GM18508 (cell line): ENCODE measurements around the gene CRK.
"Not testable (repeated sequence)": the region's sequence is repeated elsewhere in the genome, so short reads cannot be mapped to it uniquely, and the experiment has no call there.

Experiments
- ATAC-seq: cut with Tn5 transposase; IDR thresholded peaks from one replicate; pipeline ENCODE4 v1.9.1; 2021; ENCODE audit warnings: moderate number of reproducible peaks; ENCODE audit not compliant: insufficient read depth, unreplicated experiment

Gene CRK

DNA sequence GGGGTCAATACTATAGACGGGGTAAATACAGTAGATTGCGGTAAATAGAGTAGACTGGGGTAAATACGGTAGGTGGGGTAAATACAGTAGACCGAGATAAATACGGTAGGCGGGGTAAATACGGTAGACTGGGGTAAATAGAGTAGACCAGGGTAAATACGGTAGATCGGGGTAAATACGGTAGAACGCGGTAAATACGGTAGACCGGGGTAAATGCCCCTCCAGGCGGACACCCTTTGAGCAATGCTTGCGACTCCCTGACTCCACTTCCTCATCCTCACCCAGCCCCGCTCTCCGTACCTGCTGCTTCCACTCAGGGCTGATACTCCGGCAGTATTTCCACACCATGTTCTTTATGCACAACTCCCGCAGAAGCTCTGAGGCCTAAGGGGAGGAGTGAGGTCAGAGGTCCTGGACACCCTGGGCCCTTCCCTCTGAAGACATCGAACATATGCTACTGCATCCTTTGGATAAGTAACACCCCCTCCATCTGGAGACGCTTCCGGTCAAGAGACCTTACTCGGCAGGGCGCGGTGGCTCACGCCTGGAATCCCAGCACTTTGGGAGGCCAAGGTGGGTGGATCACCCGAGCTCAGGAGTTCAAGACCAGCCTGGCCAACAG, 13.3 kb upstream of the CRK start:
- no peak for ATAC-seq

DNA sequence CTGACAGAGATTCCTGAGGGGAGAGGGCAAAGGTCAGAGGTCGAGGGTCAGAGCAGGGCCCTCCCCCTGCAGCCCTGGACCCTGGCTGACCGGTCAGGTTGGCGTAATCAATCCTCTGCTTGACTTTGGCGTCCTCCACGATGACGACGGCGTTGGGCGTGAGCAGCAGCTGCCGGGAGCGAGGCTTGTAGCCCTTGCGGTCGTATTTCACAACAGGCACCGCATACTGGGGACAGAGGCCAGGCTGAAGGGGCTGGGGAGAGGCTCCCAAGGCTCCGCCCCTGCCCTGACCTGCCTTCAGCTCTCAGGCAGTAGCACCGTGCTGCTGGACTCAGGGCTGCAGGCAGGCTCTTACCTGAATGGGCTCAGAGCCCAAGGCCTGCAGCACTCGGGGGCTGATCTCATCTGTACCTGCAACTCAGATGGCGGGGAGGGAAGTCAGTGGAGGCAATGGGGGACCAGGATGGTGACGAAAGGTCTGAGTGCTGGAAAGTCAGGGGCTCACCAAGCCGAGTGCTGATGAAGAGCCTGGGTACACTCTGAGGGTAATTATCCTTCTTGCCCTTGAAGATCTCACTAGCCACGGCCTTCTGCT, 12.0 kb upstream of the CRK start:
- no peak for ATAC-seq

DNA sequence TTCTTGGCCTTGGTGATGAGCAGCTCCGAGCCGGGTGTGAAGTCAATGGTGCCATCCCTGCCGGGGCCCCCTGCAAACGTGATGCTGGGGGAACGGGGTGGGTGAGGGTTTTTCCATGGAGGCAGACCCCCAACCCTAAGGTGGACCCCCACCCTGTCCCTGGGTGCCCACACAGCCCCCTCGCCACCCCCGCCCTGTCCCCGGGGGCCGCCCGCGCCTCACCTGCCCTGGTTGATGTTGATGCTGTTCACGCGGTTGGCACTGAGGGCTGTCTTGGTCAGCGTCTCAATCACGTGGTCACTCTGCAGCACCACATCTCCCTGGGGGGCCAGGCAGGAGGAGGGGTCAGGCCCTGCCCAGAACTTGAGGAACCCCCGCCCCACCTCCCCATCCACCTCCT, 11.2 kb upstream of the CRK start:
- ATAC-seq = no peak

DNA sequence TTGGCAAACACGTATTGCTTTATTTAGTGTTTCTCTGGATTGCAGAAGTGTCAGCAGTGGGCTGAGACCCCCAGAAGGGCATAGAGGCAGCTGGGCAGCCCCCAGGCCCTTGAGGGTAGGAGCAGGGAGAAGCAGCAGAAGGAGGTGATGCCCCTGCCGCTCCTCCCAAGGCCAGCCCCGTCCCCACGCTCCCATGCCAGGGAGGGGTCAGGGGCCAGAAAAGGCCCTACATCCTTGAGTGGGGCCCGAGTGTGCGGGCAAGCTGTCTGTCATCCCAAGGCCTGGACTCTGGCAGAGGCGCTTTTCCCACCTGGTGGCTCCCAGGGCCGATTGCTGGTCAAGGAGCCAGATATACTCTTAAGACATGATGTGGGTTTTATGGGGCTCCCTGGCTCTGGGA, 8.2 kb upstream of the CRK start:
- no peak for ATAC-seq

DNA sequence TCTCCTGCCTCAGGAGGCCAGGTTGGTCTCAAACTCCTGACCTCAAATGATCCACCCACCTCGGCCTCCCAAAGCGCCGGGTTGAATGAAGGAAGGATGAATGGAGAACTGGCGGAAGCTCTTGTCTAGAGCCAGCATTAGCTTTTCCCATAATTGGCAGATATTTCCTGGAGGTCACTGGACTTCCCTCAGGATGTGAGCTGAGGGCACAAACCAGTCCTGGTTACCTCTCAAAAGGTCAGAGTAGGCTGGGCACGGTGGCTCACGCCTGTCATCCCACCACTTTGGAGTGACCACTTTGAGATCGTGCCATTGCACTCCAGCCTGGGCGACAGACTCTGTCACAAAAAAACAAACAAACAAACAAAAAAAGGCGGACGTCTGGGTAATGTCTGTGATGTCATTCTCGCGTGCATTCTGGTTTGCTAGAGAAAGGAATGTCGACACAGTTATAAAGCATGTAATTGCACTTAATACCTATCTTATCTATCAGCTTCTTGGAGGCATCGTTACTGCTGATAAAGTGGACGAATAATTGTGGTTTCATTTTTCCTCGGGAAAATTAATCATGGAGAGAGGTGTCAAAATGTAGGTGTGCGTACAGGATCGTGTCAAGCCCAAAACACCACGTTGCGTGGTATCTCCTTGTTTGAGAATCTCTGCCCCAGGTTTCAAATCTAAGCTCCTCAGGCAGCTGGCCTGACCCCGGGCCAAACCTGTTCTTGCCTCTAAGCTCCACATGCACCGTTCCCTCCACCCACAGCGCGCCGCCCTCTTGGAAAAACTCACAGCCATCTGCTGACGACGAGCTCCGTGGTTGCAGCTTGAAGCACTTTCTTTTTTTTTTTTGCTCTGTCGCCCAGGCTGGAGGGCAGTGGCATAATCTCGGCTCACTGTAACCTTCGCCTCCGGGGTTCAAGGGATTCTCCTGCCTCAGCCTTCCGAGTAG, 6.4 kb upstream of the CRK start:
- no peak for ATAC-seq

DNA sequence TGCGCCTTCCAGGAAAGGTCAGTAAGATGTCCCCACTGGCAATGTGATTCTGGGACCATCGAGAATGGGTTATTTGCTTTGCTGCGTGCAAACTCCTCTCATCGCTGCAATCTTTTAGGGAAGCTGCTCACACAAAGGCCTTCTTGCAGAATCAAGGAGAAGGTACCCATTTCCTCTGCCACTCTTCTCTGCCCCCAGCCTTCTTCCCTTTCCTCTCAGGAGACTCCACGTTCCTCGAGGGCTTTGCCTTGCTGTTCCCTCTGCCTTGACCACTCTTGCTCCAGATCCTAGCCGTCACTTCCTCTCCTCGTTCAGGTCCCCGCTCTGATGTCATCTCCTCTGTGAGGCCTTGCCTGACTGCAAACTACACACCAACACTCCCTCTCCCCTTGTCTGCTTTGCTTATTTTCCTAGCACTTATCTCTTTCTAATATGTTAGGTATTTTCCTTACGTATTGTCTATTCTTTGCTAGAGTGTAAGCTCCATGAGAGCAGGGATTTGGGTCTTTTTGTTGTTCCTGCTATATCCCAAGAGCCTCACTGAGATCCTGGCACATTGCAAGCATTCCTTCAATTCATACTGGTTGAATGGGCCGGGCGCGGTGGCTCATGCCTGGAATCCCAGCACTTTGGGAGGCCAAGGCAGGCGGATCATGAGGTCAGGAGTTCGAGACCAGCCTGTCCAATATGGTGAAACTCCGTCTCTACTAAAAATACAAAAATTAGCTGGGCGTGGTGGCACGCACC, 5.3 kb upstream of the CRK start:
- no peak for ATAC-seq

DNA sequence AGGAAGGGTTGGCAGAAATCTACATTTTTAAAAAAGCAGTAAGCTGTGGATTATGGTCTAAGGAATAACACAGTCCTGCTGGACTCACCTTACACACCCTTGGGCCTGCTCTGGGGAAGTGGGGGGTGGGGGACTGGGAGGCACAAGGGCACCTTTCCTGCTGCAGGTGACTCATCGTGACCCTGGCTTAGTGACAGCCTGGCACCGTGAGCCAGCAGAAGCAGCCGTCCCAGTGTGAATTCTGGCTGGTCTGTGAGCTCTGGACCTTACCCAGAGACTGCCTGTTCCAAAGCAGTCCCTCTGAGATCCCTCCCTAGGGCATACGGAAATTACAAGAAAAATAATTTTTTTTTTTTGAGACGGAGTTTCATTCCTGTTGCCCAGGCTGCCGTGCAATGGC, 4.2 kb upstream of the CRK start:
- ATAC-seq = no peak

DNA sequence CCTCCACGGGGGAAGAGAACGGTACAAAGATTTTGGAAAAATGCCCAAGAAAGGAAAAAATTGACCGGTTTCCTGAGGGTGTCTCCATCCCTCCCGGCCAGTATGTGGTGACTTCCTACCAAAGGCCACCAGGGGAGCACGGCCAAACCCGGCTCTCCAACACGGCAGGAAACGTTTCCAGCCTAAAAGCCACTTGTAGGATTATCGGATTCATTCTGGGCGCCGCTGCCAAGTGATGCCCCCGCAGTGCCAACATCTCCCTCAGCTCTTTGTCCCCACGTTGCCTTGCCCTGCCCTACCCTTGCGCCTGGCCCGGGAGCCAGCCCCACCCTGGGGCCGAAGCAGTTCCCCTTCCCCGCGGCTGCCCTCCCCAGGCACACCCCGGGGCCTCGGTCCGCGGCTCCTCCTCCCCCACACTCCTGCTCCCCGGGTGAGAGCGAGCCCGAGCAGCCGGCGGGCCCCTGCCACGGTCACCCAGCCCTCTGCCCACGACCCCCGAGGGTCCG, 688 bp downstream of the CRK start:
- no peak for ATAC-seq

DNA sequence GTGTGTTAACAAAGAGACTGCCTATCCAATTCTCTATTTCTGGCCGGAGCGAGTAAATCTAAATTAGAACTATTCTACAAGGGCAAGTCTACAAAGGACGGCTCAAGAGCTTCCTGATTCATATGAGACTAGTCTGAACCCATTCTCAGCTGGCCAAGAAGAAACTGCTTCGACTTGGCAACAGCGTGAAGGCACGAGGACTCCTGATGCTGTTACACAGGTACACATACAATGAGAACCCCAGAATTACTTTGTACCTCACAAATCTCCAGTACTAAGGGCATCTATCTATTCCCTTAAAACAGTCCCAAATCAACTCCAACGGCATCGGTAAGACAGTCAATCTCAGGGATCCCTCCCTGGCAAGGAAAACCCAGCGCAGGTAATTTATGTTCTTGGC, 1.5 kb downstream of the CRK start:
- no peak for ATAC-seq

DNA sequence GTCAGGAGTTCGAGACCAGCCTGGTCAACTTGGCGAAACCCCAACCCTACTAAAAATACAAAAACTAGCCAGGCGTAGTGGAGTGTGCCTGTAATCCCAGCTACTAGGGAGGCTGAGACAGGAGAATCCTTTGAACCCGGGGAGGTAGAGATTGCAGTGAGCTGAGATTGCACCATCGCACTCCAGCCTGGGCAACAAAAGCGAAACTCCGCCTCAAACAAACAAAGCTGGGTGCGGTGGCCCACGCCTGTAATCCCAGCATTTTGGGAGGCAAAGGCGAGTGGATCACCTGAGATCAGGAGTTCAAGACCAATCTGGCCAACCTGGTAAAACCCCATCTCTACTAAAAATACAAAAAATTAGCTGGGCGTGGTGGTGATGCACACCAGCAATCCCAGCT, 2.3 kb downstream of the CRK start:
- ATAC-seq = not testable (repeated sequence)

DNA sequence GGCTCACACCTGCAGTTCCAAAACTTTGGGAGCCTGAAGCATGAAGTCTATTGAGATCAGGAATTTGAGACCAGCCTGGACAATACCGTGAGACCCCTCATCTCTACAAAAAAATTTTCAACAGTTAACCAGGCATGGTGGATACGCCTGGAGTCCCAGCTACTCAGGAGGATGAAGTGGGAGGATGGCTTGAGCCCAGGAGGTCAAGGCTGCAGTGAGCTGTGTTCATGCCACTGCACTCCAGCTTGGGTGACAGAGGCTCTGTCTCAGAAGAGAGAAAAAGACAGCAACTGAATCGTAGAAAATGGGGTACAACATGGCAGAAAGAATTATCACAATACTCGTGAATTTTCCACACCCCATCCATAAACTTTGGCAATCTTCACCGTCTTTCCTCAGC, 3.2 kb downstream of the CRK start:
- ATAC-seq = no peak

DNA sequence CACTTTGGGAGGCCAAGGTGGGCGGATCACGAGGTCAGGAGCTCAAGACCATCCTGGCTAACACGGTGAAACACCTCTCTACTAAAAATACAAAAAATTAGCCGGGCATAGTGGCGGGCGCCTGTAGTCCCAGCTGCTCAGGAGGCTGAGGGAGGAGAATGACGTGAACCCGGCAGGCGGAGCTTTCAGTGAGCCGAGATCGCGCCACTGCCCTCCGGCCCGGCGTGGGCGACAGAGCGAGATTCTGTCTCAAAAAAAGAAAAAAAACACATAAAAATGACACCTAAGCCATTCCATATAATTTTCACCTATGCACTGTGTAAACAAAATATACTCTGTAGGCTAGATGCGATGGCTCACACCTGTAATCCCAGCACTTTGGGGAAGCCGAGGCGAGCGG, 5.8 kb downstream of the CRK start:
- not testable (repeated sequence) for ATAC-seq

DNA sequence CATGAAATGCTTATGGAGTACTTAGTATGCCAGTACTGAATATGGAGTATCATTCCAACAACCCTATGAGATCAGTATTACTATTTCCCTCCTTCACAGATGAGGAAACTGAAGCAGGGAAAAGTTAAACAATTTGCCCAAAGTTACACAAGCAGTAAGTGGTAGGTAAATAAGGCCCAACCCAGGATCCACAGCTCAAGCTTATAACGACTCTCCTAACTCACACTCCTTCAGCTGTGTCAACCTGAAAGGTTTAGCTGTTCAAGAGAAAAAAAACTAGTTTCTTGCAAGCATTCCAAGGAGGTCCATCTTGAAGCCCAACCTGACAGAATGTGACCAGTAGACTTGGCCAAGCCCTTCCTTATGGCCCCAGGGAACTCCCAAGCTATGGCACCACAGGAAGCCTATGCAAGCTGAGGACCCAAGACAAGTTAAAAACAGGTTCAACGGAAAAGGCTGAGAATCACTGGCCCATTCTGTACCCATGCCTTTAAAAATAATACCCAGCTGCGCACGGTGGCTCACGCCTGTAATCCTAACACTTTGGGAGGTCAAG, 6.5 kb downstream of the CRK start:
- no peak for ATAC-seq

DNA sequence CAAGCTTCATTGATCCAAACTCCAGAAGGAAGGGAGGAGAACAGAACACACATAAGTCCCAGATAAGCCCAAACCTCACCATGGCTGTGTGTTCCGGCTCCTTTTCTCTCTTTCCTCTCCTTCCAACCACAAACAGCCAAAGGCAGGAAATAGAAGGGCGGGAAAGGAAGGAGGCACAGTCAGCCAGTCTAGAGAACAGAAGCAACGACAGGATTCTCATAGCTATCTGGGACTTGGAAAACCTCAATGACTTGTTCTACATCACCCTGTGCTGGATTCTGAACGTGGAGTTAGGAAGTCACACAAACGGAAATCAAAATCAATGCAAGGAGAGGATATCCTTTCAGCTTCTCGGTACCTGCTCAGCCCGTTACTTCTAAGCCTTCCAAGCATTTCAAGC, 9.0 kb downstream of the CRK start:
- ATAC-seq = no peak

DNA sequence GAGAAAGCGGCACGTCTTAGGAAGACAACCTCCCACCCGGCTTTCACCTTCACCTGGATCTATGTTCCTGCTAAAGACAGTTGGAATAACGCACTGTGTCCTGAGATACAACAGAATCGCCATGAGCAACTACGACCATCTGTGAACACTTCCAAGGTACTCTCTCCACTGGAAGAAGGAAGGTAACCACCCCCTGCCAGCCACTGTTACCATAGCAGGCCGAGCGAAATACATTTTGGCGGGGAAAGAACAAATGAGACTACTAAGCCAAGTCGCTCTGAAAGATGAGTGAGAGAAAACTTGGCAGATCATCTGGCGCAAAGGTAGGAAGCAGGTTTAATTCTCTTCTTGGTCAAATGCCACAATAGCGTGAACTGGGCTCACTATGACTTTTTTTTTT, 9.8 kb downstream of the CRK start:
- ATAC-seq = no peak

DNA sequence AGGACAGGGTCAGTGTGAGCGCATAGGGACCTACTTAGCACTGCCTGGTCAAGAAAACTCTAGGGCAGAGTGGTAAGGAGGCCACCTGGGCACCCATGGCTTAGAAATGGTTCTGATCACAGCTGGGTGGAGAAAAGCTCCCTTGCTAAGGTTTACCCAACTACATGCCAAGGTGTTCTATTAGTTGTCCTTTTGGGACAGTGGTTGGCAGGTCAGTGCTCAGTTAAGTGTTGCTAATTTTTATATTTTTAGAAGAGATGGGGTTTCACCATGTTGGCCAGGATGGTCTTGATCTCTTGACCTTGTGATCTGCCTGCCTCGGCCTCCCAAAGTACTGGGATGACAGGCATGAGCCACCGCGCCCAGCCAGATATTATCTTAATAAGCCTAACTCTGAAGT, 10.3 kb downstream of the CRK start:
- ATAC-seq = not testable (repeated sequence)

DNA sequence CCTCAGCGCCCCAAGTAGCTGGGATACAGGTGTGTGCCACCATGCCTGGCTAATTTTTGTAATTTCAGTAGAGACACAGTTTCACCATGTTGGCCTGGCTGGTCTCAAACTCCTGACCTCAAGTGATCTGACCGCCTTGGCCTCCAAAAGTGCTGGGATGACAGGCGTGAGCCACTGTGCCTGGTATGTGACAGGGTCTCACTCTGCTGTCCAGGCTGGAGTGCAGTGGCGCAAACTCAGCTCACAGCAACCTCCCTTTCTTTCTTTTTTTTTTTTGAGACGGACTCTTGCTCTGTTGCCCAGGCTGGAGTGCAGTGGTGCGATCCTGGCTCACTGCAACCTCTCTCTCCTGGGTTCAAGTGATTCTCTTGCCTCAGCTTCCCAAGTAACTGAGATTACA, 13.3 kb downstream of the CRK start:
- not testable (repeated sequence) for ATAC-seq

DNA sequence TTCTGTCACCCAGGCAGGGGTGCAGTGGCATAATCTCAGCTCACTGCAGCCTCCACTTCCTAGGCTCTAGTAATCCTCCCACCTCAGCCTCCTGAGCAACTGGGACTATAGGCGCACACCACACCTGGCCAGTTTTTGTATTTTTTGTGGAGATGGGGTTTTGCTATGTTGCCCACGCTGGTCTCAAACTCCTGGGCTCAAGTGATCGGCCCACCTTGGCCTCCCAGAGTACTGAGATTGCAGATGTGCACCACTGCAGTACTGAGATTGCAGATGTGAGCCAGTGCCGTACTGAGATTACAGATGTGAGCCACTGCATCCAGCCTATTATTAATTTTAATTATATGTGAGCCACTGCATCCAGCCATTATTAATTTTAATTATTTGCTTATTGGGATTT, 13.8 kb downstream of the CRK start:
- ATAC-seq = no peak

DNA sequence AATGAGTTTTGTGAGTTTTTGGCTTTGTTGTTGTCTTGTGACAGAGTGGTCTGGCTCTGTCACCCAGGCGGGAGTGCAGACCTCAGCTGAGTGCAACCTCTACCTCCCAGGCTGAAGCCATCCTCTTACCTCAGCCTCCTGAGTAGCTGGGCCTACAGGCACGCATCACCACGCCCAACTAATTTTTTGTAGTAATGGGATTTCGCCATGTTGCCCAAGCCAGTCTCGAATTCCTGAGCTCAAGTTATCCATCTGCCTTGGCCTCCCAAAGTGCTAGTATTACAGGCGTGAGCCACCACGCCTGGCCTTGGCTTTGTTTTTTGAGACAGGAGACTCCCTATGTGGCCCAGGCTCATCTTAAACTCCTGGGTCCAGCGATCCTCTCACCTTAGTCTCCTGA, 15.1 kb downstream of the CRK start:
- ATAC-seq = no peak

DNA sequence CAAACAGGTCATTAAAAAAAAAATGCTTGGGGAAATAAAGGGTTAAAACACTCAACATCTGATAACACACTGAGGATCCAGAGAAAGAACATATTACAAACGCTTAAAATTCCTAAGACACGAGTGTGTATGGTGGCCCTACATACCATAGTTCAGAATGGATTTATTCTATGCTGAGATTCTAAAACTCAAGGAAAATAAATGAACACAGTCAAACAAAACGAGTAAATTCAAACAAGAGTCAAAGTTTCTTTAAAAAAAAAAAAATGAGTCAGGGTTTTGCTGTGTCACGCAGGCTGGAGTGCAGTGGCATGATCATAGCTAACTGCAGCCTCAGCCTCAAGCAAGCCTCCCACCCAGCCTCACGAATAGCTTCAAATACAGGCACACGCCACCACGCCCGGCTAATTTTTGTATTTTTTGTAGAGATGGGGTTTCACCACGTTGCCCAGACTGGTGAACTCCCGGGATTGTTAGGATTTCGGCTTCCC, 17.4 kb downstream of the CRK start:
- no peak for ATAC-seq
